Measurements from ENCODE around the gene ATP9A.

ATP9A gene

GRCh38 chr20:51625105-51625504, 143.1 kb downstream of the ATP9A start:
- no peak for DNase-seq

GRCh38 chr20:51624157-51624731, 143.9 kb downstream of the ATP9A start:
- DNase-seq: peak; percentile 62

DNA sequence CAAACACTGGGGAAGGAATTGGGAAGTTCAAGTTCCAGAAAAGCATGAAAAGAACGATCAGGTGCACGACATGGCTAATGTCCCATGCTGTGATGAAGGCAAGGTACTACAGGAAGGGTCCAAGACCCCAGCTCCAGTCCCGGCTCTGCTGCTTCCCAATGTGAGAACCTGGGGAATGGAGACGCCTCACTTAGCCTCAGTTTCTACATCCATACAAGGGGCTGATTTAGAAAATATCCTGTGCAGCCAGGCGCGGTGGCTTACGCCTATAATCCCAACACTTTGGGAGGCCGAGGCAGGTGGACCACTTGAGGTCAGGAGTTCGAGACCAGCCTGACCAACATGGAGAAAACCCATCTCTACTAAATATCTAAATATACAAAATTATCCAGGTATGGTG, 144.9 kb downstream of the ATP9A start:
- DNase-seq: no peak

DNA sequence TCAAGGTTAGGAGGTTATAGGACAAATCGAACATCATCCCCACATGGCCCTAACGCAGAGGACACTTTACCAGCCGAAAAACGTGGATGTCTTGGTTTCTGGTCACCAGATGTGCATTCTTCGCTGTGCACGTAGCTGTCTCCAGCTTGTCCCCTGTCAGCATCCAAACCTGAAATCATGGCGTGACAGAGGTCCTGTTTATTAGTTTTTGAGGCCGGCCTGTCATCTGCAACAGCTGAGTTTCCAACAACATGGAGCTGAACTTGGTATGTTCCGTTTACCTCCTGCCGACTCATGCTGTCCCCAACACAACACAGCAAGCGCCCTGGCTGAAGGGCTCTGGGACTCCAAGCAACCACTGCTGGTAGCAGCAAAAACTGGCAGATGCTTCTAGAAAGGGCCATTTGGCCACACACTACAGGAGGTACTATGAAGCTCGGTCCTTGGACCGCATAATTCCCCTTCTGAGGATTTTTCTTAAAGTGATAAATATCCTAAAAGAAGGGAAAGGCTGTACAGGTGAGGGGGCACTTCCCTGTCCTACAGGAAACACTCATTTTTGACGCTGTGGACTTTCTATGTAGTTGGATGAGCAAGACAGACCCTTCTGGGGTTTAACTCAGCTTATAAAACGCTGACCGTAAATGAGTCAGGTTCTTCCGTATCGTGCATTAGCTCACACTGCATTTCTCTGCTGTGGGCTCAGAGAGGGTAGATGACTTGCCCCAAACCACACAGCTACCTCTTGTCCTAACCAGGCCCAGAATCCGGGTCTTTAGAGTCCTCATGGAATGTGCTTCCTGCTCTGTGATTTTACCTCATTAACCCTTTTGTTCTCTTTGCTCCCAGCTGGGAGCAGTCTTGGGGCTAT, 146.0 kb downstream of the ATP9A start:
- peak; percentile 56 for DNase-seq

GRCh38 chr20:51620432-51620831, 147.8 kb downstream of the ATP9A start:
- DNase-seq: peak; percentile 65

- no peak for DNase-seq
These were observed 152.1 kb downstream of the ATP9A start for GRCh38 chr20:51616060-51616459.

GRCh38 chr20:51614687-51615086, 153.5 kb downstream of the ATP9A start:
- no peak for DNase-seq

DNA sequence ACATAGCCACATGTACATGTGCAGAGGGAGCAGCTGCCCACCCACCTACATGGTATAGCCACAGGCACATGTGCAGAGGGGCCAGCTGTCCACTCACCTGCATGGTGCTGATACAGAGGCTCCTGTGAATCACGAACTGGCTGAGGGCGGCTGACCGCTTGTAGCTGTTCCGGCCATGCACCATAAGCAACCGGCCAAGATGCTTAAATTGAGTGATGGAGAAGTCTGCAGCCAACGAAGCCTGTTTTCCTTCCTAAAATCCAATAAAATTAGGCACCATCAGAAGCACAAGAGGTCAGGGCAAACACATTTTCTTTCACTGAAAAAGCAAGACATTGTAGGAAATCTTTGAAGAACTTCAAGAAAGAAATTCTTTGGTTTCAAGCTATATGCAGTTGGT, 154.6 kb downstream of the ATP9A start:
- DNase-seq: no peak

DNA sequence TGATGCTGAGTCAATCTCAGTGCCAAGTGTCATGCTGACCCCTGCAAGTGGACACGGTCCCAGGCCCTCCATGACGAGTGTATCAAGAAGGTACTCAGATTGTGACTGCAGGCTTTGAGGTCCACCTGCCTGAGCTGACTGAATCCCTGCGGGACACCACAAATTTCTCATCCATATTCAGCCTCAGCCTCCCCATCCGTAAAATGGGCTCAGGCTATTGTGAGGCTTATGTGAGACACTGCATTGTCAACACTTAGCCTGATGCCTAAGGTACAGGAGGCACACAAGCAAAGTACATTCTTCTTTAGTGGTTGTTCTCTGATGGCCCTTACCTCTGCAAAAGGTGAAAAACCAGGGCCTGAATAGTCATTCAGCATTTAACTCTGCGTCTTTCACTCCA, 155.3 kb downstream of the ATP9A start:
- DNase-seq: no peak

DNA sequence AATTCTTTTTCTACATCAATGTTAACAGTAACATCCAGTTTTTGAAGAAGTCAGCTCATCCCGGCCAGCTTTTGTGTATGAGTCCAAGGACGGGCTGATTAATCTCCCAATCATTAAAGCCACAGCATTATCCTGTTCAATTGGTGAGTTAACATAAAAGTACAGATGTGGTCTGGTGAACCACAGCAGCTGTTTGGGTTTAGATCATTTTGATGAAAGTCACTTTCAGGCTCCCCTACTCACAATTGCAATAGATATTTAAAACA, 156.6 kb downstream of the ATP9A start:
- DNase-seq: no peak

GRCh38 chr20:51610761-51611624, 157.2 kb downstream of the ATP9A start:
- DNase-seq: no peak

GRCh38 chr20:51610111-51610510, 158.1 kb downstream of the ATP9A start:
- DNase-seq: no peak

DNA sequence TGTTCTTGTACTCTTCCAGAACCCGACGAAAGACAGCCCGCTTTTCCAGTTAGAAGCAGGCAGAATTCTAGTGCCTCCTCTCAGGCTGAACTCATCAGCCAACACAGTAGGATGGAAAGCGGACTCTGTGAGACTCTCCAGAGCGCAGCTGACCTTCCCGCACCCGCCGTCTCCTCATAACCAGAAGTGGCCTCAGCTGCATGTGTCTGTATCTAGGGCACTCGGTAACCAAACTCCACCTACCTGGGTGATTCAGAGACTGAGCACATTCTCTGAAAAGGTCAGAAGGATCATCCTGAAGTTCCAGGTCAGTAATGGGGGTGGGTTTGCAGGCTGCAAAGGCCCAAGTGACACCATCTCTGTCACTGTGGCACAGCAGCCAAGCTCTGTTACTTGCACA, 158.9 kb downstream of the ATP9A start:
- no peak for DNase-seq

- no peak for DNase-seq
These were observed 160.1 kb downstream of the ATP9A start for GRCh38 chr20:51608061-51608460.

GRCh38 chr20:51607170-51607569, 161.0 kb downstream of the ATP9A start:
- DNase-seq: no peak

- DNase-seq: no peak
These were observed 163.3 kb downstream of the ATP9A start for GRCh38 chr20:51604851-51605250.

- DNase-seq: no peak
These were observed 166.1 kb downstream of the ATP9A start for GRCh38 chr20:51602131-51602530.

DNA sequence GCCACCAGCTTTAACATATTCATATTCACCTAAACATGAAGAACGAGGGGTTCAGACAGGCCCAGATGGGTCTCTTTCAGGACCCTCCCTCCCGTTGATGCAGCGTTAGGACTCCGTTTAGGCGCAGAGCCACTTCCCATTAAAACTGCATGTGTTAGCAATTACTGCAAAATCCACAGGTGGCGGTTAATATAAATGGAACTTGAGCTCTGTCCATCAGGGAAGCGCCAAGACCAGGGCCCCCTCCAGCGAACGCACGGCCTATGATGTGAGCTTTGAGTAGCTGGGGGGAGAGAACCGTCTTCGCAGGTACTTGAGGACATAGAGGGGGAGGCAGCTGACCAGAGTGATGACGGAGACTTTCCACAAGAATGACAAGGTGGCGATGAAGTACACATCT, 167.2 kb downstream of the ATP9A start:
- DNase-seq: no peak

GRCh38 chr20:51600016-51600420, 168.2 kb downstream of the ATP9A start:
- DNase-seq: peak; percentile 23

DNA sequence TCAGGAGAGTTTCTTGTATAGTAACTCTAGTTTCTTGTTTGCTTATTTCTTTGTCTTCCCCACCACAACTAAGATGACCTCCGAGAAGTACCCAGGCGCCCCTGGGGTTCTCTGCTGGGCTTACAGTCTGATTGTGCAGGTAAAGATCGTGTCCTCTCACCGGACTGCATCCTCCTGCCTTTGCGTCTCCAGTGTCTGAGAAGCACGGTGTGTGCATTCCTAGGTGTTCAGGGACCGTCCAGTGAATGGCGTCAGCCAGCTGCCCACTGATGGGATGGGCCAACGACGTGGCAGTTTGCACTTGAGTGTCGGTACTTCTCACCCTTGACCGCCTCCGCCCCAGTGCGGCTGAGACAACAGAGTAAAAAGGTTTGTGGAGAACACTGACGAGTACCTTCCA, 169.6 kb downstream of the ATP9A start:
- DNase-seq: no peak

DNA sequence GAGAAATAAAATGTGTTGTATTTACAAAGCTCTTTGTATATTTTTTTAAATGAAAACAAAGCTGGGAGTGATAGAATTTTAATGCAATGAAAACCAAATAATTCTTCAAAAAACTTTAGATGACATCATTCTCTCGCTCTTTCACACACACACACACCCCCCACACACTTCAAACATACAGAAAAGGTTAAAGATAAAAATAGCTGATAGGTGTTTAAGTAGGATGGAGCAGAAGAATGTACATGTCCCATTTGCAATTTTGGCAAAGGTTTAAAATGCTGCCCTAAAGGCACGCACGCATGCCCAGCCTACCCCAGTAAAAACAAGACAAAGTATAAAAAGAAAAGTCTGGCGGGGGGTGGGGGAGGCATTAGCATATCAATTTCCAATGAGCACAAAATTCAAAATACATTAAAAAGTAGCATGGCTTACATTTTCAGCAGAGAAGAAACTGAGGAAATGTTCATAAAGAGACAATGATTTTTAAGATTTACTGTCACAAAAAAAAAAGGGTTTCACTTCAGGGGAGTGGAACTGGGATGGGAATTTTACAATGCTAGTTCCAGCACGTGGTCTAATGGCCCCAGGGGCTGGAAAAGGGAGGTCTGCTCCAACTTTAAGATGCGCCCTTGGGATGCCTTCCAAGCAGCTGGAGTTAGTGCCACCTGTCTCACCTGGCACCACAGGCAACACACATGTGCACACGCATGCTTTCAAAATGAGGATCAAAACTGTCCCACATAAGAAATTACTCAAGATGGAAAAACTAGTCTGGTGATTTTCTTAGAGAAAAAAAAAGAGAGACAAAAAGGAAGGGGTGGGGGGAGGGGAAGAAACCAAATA, 170.6 kb downstream of the ATP9A start:
- no peak for DNase-seq

- DNase-seq: peak; percentile 84
These were observed 171.4 kb downstream of the ATP9A start for GRCh38 chr20:51596668-51597388.

All from fibroblast of skin of right quadriceps (primary cell).